ENCODE measurements around the gene MEGF6.

DNA sequence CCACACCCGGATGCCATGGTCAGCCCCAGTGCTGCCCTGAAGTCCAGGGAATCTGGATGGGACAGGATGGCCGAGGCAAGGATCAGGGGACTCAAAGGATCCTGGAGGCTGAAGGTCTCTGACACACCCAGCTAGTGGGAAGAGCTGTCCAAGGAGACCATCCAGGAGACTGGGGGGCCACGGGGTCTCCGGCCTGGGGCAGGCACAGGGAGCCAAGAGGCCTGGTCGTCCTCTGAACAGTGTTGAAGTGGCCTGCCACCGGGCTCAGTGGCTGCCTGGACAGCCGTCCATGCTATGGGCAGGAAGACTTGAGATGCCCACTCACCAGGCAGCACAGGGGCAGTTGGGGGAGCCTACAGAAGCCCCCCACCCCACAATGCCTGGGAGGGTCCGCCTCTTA is 41.9 kb downstream of the MEGF6 start:
- TF ChIP-seq, protein P1, sequence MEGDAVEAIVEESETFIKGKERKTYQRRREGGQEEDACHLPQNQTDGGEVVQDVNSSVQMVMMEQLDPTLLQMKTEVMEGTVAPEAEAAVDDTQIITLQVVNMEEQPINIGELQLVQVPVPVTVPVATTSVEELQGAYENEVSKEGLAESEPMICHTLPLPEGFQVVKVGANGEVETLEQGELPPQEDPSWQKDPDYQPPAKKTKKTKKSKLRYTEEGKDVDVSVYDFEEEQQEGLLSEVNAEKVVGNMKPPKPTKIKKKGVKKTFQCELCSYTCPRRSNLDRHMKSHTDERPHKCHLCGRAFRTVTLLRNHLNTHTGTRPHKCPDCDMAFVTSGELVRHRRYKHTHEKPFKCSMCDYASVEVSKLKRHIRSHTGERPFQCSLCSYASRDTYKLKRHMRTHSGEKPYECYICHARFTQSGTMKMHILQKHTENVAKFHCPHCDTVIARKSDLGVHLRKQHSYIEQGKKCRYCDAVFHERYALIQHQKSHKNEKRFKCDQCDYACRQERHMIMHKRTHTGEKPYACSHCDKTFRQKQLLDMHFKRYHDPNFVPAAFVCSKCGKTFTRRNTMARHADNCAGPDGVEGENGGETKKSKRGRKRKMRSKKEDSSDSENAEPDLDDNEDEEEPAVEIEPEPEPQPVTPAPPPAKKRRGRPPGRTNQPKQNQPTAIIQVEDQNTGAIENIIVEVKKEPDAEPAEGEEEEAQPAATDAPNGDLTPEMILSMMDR (IDR thresholded peaks at IDR 0.05; ENCODE audit: low read depth, low read length), result no peak
- no peak for TF ChIP-seq EZH2phosphoT487 (IDR thresholded peaks at IDR 0.05; ENCODE audit: low read depth)

Measured in OCI-LY3 (cell line).